Anterior cingulate cortex (tissue), 58 donors: ENCODE measurements around the gene ING4.
A peak's percentile ranks its signal among the peaks of the same experiment; 100 is the strongest.

ENCODE experiments used
- DNase-seq, 58 donors: peaks; one replicate each; lab custom pipeline; 2025; lab: John Stamatoyannopoulos, UW

ING4 gene

DNA sequence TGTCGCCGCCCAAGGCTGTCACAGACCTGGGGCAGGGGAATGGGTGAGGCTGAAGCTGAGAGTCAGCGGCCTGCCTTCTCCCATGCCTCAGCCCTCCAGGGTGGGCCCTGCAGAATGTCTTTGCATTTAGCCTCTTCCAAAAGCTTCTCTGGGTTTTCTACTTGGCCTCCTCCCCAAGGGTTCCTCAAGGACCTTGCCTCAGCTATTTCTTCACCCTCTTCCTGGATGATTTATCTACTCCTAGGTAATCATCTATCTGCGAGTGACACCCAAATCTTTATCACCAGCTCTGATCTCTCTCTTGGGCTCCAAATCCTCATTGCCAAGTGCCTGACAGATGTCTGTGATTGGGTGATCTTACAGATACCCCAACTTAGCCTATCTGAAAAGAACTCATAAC, 22.4 kb downstream of the ING4 start:
- DNase-seq = no peak

DNA sequence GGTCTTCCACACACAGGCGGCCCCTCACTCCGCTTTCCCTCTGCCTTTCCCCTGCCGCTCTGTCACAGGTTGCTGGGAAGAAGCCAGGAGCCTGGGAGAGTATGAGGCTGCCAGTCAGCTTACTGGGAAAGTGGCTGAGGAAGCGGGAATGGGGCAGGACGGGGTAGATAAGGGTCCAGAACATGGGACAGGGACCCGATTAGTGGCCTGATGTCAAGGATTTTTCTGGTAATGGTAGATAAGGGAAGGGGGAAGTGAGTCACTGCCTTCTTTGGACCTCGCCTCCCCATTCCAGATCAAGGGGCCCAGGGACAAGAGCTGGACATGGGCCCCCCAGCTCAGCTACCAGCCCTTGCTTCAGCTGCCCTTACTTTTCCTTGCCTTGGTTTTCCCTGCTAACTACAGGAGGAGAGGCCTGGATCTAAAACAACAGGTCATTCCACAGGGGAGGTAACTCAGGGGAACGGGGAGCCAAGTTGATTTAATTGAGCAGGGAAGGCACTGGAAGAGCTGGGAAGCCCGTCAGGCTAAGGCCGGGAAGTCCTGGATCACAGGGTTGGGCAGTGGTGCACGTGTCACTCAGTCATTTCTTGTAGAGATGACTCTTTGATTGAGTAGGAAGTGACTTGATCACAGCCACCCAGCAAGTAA, 23.6 kb downstream of the ING4 start:
- DNase-seq = no peak

DNA sequence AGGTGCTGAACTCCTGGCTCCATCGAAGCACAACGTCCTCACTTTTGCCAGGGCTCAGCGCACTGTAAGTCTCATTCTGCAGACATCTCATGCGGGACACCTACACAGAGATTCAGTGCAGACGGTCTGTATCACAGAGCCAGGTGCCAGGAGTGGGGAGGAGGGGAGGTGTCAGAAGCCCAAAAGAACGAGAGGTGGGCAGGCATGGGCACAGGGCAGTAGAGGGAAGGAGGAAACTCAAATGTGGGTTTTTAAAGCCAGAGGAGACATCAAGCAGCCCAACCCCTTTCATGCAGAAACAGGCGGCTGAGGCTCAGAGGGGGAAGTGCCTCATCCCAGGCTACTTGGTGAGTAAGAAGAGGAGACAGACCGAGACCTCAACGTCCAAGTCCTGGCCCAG, 24.6 kb downstream of the ING4 start:
- peak in 2 of 58 donors; percentile 27 to 39 for DNase-seq

DNA sequence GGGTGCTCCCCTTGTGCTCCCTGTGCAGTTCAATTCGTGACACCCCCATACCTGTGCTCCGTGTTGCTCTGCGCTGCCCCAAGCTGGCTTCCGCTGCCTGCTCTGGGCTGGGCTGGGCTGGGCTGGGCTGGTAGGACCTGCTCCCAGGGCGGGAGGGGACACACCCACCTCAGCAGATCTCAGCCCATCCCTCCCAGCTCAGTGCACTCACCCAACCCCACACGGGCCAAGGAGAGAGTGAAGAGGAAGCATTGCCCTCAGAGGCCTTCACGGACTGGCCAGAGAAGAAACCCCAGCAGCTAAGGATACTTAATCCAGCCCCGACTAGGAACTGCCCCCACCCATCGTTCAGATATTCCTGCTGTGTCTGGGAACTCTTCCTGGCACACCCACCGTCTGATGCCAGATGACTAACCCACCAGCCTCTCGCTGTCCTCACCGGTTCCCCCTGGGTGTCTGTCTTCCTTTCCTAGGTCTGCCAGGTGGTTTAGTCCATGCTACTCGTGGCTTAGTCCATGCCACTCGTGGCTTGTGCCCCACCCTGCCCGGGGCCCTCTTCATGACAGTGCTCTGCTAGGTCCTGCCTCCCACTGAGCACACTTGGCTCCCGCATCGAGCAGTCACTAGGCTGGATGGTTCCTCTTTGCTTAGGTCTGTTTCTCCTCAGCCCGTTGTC, 26.9 kb downstream of the ING4 start, which contains the start of gene LPAR5:
Gene LPAR5 (minus strand): TSS at position 104 of the 676 bp plus-strand sequence. CDS start 14,711 bp downstream, outside the sequence.
- peak in 4 of 58 donors; percentile 21 to 49 (median 38) for DNase-seq

DNA sequence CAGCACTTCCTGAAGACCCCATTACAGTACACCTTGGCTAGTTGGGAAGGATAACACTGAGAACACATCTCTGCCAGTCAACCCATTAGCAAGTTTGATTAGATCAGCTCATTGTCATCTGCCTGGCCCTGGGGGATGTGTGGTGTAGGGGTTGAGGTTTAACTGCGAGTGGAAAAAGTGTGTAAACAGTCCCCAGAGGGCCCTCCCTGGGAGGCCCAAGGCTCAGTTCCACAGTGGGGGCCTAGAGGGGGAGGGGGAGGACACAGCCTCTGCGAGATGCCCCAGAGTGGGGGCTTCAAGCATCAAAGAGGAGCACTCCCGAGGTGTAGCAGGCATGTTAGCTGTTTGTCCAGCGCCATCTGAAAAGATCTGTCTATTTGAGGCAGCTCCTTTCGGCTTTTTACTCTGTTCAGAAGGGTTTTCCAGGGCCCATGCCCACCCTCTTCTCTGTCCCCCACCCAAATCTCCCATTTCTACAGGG, 27.5 kb downstream of the ING4 start:
- no peak for DNase-seq

DNA sequence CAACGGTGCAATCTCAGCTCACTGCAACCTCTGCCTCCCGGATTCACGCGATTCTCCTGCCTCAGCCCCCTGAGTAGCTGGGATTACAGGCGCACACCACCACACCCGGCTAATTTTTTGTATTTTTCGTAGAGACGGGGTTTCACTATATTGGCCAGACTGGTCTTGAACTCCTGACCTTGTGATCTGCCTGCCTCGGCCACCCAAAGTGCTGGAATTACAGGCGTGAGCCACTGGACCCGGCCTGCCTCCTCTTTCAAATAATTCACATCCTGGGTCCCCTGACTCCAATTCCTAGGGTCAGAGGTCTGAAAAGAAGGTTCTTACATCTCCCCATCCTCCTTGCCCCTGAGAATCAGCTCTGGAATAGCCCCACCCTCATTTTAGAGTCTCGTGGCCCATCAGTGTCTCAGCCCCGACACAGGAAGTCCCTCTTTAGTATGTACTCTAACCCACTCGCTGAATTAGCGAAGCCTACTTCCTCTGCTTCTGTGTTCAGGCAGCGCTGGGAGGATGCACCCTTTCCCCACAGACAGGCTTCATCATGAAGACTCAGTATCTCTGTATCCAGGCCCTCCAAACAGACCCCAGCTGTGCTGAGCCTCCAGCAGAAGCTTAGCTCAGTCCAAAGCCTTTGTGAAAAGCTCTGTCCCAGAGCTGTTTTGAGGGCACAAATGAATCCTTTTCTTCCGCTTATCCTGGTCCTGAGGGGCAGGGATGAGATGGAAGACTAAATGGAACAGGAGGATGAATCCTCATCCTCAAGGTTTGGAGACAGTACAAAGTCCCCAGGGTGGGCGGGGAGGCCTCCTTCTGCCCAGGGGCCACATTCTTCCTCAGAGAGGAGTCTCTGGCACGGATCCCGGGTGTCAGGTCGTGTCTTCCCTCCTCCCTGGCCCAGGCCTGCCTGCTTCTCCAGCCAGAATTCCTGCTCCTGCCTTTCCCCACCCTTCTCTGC, 30.6 kb downstream of the ING4 start:
- peak in 4 of 58 donors; percentile 13 to 31 (median 21) for DNase-seq

DNA sequence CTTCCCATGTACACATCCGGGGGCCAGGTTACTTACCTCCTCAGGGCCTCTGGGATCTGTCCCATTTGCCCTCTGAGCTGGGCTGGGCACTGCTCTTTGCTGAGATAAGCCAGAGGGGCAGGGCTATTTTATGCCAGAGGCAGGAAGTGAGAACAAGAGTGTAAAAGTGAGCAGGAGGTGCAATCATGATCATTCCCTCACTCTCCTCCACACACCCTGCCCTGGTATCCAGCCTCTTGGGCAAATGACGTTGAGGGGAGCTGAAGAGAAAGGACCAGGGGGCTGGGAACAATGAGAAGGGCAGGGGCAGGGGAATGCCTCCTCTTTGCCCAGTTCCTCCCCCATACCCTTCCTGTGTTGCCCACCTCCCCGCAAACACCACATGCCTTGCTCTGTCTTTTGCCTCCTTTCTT, 31.4 kb downstream of the ING4 start:
- no peak for DNase-seq

DNA sequence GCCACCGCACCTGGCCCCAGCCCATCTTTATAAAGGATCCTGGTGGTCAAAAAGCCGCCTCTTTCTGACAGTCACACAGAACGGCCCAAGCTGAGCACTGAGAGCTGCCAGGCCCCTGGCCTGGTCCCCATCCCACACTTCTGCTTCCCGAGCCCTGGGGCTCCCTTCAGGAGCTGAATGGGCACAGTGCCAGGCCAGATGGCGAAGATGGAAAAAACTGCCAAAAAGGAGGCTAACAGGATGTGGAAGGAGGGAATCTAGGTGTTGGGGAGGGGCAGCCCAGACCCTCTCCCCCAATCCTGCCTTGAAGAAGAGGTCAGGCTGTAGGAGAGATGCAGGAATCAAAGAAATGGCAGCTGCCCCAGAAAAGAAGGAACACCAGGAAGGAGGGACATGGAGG, 32.2 kb downstream of the ING4 start:
- DNase-seq = no peak

DNA sequence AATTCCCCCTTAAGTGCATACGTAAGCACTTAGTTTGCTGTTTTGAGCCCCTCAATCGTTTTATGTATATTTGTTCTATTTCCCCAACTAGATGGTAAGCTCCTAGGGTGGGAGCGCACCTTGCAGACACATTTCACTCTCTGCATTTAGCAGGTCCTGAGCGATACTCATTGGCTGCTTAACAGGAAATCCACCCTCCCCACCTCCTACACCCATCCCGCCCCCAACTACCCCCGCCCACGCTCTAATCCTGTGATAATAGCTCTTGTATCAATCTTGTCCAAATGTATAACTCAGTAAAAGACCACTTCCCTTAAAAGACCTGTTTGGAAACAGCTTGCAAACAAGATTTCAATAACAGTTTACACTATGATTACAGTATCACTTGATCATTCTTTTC, 35.3 kb downstream of the ING4 start:
- no peak for DNase-seq

DNA sequence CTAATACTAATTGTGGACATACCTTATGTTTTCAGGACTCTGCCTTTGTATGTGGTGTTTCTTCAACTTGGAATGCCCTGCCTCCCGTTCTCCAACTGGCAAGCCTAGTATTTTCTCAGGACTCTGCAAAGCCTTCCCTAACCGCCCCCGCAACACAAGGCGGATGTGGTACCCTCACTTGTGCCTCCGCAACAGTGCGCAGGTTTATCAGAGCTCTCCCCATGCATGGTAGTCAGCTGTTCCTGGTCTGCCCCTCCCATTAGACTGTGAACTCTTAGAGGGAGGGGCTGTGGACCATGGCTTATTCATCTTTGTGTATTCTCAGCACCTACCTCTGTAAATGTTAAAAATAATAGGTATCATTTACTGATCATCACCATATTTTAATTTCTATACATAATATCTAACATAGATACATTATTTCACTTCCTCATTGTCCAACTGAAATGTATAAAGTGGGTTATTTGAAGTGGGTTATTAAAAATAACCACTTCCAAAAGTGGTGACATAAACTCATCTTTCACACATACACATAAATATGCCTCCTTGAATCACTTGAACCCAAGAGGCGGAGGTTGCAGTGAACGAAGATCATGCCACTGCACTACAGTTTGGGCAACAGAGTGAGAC, 36.1 kb downstream of the ING4 start:
- DNase-seq = peak in 9 of 58 donors; percentile 15 to 40 (median 24)

DNA sequence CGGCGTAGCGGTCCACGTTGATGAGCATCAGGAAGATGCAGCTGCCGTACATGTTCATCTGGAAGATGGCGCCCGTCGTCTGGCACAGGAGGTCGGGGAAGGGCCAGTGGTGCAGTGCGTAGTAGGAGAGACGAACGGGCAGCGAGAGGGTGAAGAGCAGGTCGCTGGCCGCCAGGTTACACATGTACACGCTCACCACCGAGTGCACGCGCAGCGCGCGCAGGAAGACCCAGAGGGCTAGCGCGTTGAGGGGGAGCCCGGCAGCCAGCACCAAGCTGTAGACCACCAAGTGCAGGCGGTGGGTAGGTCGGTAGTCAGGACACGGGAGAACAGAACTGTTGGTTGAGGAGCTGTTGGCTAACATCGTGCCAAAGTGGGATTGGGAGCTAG, 42.0 kb downstream of the ING4 start:
- DNase-seq = no peak

DNA sequence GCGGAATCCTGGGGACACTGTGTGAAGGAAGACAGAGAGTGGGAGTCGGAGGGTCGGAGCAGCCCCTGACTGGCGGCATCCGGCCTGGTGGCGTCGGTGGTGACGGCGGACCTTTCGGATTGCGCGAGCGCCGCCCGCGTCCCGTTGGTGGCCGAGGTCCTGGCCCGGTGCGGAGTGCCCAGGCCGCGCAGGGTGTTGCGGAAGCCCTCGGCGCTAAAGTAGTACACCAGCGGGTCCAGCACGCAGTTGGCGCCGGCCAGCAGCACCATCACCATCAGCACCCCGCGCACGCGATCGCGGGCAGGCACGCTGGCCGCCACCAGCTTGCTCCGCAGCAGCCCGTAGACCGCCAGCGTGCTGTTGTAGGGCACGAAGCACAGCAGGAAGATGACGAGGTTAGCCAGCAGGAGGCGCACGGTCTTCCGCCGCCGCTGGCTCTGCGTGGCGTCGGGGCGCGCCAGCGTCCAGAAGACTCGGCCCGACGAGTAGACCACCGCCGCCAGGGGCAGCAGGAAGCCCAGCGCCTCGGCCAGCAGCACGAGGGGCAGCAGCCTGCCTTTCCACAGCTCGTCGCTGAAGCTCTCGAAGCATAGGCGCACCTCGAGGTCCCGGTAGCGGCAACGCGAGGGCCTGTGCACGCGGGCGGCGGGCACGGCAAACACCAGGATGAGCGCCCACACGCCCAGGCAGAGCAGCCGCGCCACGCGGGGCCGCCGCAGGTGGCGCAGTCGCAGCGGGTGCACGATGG, 42.6 kb downstream of the ING4 start:
- no peak for DNase-seq

DNA sequence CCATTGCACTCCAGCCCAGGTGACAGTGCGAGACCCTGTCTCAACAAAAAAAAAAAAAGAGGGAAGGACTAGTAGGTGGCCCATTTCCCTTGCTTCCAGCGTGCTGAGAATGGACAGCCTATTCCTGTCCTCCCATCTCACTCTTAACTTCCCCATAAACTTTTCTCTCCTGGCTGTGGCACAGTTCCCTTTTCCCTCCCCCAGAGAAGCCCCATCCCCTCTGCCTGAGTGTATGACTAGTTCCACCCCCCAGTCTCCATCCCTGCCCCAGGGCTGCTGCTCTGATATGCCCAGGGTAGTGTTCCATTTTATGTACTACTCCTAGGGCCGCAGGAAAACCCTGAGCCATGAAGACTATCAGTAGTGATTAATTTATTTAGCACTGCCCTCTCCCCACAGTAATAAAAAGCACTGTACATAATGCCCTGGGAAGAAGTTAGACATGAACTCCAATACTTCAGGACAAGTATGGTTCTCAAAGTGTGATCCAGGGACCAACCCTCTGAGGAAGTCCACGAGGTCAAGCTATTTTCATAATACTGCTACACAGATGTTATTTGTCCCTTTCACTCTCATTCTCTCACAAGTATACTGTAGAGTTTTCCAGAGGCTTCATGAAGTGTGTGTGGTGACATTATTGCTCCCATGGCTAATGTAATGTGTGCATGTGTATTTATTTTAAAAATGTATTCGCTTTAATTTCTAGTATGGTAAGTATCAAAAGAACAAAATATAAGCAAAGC, 44.3 kb downstream of the ING4 start:
- DNase-seq = no peak

DNA sequence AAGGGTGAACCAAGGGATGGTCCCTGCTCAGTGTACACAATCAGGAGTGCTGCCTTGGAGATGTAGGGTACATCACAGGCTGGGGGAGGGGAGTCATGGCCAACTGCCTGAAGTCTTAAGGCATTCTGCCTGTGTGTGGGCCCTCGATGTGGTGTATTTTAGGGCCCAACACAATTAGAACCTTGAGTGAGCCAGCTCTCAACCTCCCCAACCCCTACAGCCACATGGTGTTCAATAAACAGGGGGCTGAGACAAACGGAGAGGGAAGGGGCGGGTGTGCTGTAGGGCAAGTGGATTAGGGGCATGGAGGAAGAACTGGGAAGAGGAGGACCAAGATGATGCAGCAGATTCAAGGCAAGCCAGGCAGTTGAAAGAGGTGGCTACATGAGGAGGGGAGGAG, 47.1 kb downstream of the ING4 start:
- no peak for DNase-seq

DNA sequence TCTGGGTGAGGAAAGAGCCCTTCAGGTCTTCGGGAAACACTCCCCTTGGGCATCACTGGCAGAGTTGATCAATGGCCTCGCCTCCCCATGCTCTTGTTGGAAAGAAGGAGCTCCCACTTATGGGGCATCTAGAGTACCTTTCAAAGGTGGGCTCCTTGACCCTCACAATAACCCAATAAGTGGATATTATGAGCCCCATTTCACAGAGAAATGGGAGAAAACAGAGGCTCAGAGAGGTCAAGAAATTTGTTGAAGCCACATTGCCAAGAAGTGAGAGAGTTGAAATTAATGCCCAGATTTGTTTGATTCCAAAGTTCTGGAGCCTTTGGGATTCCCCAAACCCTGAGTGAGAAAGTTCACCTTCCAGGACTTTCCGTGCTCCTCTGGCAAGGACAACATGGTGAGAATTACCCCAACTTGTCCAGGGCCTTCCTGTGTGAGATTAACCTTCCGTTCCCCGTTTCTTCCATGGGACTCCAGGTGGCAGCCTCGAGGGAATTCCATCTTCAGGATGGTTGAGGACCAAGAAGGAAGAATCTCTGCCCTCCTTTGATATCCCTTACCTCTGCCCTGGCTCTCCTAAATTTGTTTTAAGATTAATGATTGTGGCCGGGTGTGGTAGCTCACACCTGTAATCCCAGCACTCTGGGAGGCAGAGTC, 48.3 kb downstream of the ING4 start:
- DNase-seq = no peak

DNA sequence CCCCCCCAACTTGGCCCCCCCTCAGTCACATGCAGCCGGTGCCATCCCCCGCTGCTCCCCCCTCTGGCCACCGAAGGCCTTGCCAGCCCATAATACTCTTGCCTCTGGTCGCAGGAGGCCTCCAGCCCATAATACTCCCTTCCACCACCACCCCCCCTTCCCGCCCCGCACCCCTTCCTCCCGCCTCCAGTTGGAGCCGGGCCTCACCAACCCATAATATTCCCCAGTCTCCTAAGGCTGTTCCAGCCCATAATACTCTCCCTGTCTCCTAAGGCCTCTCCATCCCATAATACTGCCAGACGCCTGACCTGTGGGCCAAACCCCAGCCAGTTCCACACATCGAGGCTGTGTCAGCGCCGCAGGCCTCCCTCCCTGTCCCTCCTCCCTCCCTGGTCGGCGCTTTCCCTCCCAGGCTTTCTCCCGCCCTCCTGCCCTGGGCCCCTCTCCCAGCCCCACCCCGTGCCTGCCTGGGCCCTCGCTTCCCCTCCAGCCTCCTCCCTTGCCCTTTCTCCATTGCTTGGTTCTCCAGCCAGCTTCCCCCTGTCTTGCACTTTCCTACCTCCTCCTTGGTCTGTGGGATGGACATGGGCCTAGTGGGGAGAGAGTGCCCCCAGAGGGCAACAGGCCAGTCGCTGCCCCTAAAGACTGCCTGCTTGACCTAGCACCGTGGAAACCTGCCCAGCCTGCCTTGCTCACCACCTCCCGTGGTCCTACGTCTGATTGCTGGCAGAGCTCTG, 49.0 kb downstream of the ING4 start:
- DNase-seq = peak; percentile 58 to 99 (median 92)

DNA sequence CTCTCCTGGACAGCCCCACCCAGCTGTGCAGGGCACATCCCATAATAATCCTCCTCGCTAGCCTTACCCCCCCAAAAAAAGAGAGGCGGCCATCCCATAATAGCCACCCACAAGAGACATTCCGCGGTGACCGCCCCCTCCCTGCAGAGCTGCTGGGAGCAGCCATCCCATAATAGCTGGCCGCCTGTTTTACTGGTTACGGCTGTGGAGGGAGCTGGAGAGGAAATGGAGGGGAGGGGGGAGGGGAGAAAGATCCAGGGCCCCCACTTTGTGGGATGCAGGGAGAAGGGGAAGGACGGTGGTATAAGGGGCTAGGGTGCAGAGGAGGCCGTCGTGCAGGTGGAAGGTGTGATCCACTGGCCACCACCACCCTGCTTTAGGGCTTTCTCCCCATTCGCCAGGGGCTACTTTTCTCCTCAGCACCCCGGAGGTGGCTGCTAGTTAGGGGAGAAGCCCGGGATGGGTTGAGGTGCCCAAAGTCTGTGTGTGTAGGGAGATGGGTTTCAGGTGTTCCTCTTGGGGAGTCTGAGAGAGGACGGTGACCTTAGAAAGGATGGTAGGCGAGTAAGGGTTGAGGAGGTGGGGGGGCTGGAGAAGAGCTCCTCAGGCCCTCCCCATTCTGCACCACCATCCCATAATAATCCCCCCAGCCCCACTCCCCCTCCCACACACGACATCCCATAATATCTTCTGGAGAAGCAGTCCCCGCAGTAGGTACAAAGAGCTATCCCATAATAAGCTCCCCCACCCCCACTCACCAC, 49.7 kb downstream of the ING4 start:
- peak in 54 of 58 donors; percentile 36 to 88 (median 77) for DNase-seq
